Measurements from ENCODE around the gene CTDNEP1.

The CTDNEP1 gene

DNA sequence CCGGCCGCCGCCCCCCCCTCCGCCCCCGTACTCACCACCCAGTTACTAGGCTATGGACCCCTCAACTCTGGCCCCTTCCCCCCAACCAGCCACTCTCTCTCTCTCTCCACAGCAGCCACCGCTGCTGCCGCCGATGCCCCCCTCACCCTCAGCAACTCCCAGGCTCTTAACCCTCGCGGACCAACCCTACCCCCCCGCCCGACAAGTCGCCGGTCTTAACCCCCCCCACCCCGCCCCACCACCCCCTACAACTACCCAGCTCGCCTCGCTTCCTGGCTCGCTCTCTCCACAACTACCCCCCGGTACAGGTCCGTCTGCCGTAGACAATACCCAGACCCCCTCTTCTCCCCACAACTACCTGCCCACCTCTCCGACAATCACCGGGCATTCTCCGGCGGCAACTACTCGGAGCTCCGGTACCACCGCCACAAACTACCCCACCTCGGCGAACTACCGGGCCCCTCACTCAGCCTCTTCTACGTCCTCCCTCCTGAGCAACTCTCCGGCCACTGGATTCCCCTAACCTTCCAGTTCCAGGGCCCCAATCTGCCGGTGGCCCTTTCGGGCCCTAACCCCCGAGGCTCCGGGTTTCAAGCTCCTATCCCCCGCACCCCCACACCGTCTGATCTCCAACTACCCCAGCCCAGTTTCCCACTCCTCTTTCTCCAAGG, 13.0 kb downstream of the CTDNEP1 start:
- TF ChIP-seq EP300 (IDR thresholded peaks at IDR 0.05; ENCODE audit: borderline replicate concordance) (no peak), ZBTB7A (IDR thresholded peaks at IDR 0.05; ENCODE audit: low read depth) (no peak; the same call in 1 of the 2 replicates), CREB1 (IDR thresholded peaks at IDR 0.05; ENCODE audit: low read depth) (no peak)

DNA sequence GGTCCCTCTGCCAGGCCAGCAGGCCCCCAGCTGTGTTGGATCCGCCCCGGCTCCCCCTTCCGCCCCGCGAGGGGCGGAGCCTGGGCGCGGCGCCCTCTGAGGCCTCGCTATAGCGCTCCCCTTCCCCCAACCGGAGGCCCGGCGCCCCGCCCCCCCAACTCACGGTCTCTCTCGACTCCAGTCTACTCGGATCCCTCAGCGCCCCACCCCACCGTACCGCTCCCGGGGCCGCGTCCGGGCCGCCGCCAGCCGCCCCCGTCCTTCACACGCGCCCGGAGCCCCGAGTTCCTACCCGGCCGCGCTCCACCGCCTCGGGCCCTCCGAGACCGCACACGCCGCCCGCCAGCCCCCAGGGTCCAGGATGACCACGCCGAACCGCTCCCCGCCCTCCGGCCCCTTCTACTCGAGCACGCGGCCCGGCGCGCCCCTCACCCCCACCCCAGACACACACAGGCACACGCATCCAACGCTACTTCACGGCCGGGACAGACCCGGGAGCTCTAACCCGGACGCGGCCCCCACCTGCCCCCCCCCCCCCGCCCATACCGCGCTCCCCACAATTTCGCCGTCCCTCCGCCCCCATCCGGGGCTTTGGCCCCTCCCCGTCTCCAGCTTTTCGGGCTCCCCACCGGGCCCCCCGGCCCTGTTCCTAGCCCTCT, 13.6 kb downstream of the CTDNEP1 start:
- TF ChIP-seq TEAD4 (IDR thresholded peaks at IDR 0.05) (no peak), ZBTB7A (IDR thresholded peaks at IDR 0.05; ENCODE audit: low read depth) (peak; percentile 75), EGR1 (IDR thresholded peaks at IDR 0.05) (no peak), YY1 (IDR thresholded peaks at IDR 0.05; ENCODE audit: low read depth) (no peak), RAD21 (IDR thresholded peaks at IDR 0.05; ENCODE audit: low read depth) (no peak), CEBPB (IDR thresholded peaks at IDR 0.05) (no peak), EP300 (IDR thresholded peaks at IDR 0.05; ENCODE audit: borderline replicate concordance) (no peak), FOXM1 (IDR thresholded peaks at IDR 0.05; ENCODE audit: borderline replicate concordance, low read depth) (no peak), TAF1 (IDR thresholded peaks at IDR 0.05; ENCODE audit: low read depth) (peak; percentile 64), TCF12 (IDR thresholded peaks at IDR 0.05; ENCODE audit: low read depth) (peak; percentile 46), CREB1 (IDR thresholded peaks at IDR 0.05; ENCODE audit: low read depth) (no peak), NFIC (IDR thresholded peaks at IDR 0.05) (no peak)
- TF ChIP-seq, protein P1, sequence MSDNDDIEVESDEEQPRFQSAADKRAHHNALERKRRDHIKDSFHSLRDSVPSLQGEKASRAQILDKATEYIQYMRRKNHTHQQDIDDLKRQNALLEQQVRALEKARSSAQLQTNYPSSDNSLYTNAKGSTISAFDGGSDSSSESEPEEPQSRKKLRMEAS (IDR thresholded peaks at IDR 0.05) = peak; percentile 61
- TF ChIP-seq, protein P2, sequence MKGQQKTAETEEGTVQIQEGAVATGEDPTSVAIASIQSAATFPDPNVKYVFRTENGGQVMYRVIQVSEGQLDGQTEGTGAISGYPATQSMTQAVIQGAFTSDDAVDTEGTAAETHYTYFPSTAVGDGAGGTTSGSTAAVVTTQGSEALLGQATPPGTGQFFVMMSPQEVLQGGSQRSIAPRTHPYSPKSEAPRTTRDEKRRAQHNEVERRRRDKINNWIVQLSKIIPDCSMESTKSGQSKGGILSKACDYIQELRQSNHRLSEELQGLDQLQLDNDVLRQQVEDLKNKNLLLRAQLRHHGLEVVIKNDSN (IDR thresholded peaks at IDR 0.05) = no peak
- TF ChIP-seq, protein P3, sequence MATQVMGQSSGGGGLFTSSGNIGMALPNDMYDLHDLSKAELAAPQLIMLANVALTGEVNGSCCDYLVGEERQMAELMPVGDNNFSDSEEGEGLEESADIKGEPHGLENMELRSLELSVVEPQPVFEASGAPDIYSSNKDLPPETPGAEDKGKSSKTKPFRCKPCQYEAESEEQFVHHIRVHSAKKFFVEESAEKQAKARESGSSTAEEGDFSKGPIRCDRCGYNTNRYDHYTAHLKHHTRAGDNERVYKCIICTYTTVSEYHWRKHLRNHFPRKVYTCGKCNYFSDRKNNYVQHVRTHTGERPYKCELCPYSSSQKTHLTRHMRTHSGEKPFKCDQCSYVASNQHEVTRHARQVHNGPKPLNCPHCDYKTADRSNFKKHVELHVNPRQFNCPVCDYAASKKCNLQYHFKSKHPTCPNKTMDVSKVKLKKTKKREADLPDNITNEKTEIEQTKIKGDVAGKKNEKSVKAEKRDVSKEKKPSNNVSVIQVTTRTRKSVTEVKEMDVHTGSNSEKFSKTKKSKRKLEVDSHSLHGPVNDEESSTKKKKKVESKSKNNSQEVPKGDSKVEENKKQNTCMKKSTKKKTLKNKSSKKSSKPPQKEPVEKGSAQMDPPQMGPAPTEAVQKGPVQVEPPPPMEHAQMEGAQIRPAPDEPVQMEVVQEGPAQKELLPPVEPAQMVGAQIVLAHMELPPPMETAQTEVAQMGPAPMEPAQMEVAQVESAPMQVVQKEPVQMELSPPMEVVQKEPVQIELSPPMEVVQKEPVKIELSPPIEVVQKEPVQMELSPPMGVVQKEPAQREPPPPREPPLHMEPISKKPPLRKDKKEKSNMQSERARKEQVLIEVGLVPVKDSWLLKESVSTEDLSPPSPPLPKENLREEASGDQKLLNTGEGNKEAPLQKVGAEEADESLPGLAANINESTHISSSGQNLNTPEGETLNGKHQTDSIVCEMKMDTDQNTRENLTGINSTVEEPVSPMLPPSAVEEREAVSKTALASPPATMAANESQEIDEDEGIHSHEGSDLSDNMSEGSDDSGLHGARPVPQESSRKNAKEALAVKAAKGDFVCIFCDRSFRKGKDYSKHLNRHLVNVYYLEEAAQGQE (IDR thresholded peaks at IDR 0.05; ENCODE audit: low read depth) = no peak

DNA sequence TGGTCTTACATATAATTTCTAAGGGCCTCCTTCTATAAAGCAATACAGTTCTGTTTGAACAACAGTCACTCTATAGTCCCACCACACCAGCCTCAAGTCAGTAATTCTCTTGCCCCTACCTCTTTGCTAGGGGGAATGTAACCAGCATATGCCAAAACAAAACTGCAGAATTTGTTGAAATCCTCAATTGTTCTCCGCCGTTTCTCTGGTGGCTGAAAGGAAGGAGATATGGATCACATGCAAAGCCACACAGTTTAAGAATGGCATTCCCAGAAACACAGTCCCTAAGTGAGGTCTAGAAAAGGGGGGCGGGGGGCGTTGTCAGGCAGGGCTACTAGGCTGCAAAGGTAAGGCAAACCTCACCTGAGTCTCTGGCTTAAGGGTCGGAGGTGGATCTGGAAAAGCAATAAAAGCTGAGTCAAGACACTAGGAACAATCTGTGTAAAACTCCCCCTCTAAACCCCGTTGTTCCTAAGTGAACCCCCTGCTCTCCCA, 14.2 kb downstream of the CTDNEP1 start:
- TF ChIP-seq, protein P1 (IDR thresholded peaks at IDR 0.05) = no peak
- TF ChIP-seq YY1 (IDR thresholded peaks at IDR 0.05; ENCODE audit: low read depth) (no peak), RAD21 (IDR thresholded peaks at IDR 0.05; ENCODE audit: low read depth) (no peak), EP300 (IDR thresholded peaks at IDR 0.05; ENCODE audit: borderline replicate concordance) (no peak), CREB1 (IDR thresholded peaks at IDR 0.05; ENCODE audit: low read depth) (no peak), EGR1 (IDR thresholded peaks at IDR 0.05) (no peak), TCF12 (IDR thresholded peaks at IDR 0.05; ENCODE audit: low read depth) (no peak), TEAD4 (IDR thresholded peaks at IDR 0.05) (no peak), NFIC (IDR thresholded peaks at IDR 0.05) (no peak), ZBTB7A (IDR thresholded peaks at IDR 0.05; ENCODE audit: low read depth) (no peak), FOXM1 (IDR thresholded peaks at IDR 0.05; ENCODE audit: borderline replicate concordance, low read depth) (no peak), CEBPB (IDR thresholded peaks at IDR 0.05) (no peak)
- TF ChIP-seq, protein P3 (IDR thresholded peaks at IDR 0.05; ENCODE audit: low read depth) = no peak

DNA sequence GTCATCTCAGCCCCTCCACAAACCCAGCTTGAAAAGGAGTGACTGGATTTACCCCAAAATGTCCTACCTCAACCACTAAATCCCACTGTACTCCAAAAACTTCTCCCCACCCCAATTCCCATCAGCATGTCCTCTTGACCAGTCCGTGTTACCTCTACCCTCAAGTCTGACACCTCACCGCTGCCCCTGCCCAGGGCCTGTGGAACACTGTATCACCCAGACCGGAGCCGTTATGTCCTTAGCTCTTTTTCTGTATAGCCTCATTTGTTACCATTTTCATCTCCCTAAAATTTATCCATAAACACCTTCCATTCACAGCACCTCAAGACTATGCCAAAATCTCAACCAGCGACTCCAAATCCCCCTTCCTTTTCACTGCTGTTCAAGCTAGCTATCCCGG, 14.7 kb downstream of the CTDNEP1 start:
- TF ChIP-seq EGR1 (IDR thresholded peaks at IDR 0.05) (no peak), TEAD4 (IDR thresholded peaks at IDR 0.05) (no peak), NFIC (IDR thresholded peaks at IDR 0.05) (no peak), RAD21 (IDR thresholded peaks at IDR 0.05; ENCODE audit: low read depth) (no peak), EP300 (IDR thresholded peaks at IDR 0.05; ENCODE audit: borderline replicate concordance) (no peak), TAF1 (IDR thresholded peaks at IDR 0.05; ENCODE audit: low read depth) (no peak), ZBTB7A (IDR thresholded peaks at IDR 0.05; ENCODE audit: low read depth) (no peak), YY1 (IDR thresholded peaks at IDR 0.05; ENCODE audit: low read depth) (no peak)

DNA sequence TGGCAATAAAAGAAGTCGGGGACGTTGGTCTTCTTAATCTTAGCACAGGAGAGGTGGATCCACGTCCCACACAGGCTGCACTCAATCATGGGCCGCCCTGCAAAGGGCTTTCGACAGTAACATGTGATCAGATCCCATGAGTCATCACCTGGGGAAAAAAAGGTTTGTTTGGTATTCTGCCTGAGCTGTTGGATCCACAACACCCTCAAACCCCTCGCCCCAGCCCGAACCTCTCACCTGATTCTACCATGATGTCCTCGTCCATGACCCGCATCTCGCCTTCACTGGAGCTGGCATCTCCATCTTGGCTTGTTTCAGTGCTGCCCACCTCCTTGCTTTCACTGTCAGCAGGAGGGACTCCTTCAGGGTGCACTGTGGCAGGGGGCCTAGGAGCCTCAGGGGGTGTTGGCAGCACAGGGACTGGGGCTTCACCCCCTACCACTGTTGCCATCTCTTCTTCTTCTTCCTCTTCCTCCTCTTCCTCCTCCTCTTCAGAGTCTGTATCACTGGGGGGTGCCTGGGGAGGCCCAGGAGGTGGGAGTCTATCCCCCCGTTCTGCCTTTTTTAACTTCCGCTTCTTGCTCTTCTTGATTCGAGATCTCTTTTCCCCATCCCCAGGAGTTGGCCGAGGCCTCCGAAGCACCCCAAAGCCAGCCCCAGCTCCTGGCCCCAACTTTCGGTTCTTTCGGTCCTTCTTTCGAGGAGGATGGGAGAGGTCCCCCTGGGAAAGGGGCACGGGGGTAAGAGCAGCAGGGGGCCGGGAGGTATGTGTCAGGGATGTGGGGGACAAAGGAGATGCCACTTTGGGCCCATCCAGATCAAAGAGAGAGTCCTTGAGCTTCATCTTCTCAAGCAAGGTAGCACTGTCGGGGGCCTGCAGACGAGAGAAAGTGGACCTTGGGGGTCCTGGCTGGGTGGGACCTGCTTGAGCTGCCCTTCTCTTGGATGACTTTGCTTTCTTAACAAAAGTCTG, 15.6 kb downstream of the CTDNEP1 start:
- TF ChIP-seq, protein P1 (IDR thresholded peaks at IDR 0.05) = no peak
- no peak for TF ChIP-seq EP300 (IDR thresholded peaks at IDR 0.05; ENCODE audit: borderline replicate concordance)
- TF ChIP-seq FOXM1 (IDR thresholded peaks at IDR 0.05; ENCODE audit: borderline replicate concordance, low read depth) = no peak
- TF ChIP-seq, protein P3 (IDR thresholded peaks at IDR 0.05; ENCODE audit: low read depth) = no peak
- no peak for TF ChIP-seq RAD21 (IDR thresholded peaks at IDR 0.05; ENCODE audit: low read depth)

Measured in Ishikawa (cell line).